ENCODE results near the gene DACH1.

GRCh38 chr13:71771144-71771543 lies 95.9 kb downstream of the DACH1 start:
- no peak for TF ChIP-seq GATA2 (IDR thresholded peaks at IDR 0.05; ENCODE audit: insufficient read depth, insufficient read length, low read depth, low read length)
- TF ChIP-seq MAX (IDR thresholded peaks at IDR 0.05; ENCODE audit: insufficient read depth, insufficient read length) = no peak
- no peak for TF ChIP-seq CTCF (IDR thresholded peaks at IDR 0.05; ENCODE audit: extremely low read depth in 1 of 2, insufficient read depth in 1 of 2, low read depth in 1 of 2, low read length in 2 of 2)
- TF ChIP-seq POLR2AphosphoS5 (IDR thresholded peaks at IDR 0.05; ENCODE audit: insufficient read depth, low read depth, low read length) = no peak
- no peak for TF ChIP-seq EZH2 (IDR thresholded peaks at IDR 0.05; ENCODE audit: borderline replicate concordance, low read depth, low read length, severe bottlenecking)
- no peak for TF ChIP-seq JUN (IDR thresholded peaks at IDR 0.05; ENCODE audit: borderline replicate concordance, insufficient read depth, insufficient read length, low read depth)

Measured in endothelial cell of umbilical vein (primary cell).